ENCODE data around the gene ANKS1A. TPM values are rescaled to one million over a fixed set of nuclear protein-coding genes. Genes with fewer than 3 reads are reported as not detected.

ANKS1A gene
- total and polyA plus RNA-seq, 2 experiments from 2014 or later = 3.2 to 4.4 TPM

- no peak overlapping the region for H3K27ac ChIP-seq
- H4K20me1 ChIP-seq (ENCODE audit: insufficient read depth) = no peaks in the 10 kb centered on the region
- no peaks in the 10 kb centered on the region for H3K9me2 ChIP-seq (ENCODE audit: insufficient read depth)
- no peaks in the 10 kb centered on the region for H3K36me3 ChIP-seq (ENCODE audit: low read depth)
- in situ Hi-C loops (cut with MboI) = loop anchor here (10.0 kb wide), 1 partner anchor 64 kb away; no protein-coding TSS in a partner anchor
- peaks cover 4% of the 10 kb centered on the region; the same call in 1 of the 2 replicates for H3F3A ChIP-seq (ENCODE audit: insufficient read depth)
- H2AFZ ChIP-seq = peak overlapping the region; percentile 34
- TF ChIP-seq EZH2phosphoT487 (IDR thresholded peaks at IDR 0.05; ENCODE audit: insufficient read depth, low read depth) = no peak
- no peak for TF ChIP-seq EZH2 (IDR thresholded peaks at IDR 0.05; ENCODE audit: insufficient read depth, poor library complexity, severe bottlenecking)
- no peak for DNase-seq
- no peak overlapping the region for H3K4me3 ChIP-seq
- no peaks in the 10 kb centered on the region for H3K27me3 ChIP-seq (replicated peaks; ENCODE audit: insufficient read depth)
- no peak overlapping the region for H3K9ac ChIP-seq
- H3K9me3 ChIP-seq (ENCODE audit: low read depth) = no peaks in the 10 kb centered on the region
- no peak overlapping the region for H3K4me2 ChIP-seq (ENCODE audit: unreplicated experiment)
- no peaks in the 10 kb centered on the region for H3K79me2 ChIP-seq (ENCODE audit: insufficient read depth)
- H3K4me1 ChIP-seq (ENCODE audit: insufficient read depth) = peaks cover 10% of the 10 kb centered on the region
- 40 to 63% methylated on average over 6 to 15 of the region's 15 CpGs for WGBS, 2 experiments (ENCODE audit: low coverage in 1 of 2, low lambda C conversion rate in 2 of 2, missing lambda C conversion rate in 2 of 2)
Observed at GRCh38 chr6:35140639-35141006, 251.6 kb downstream of the ANKS1A start.

Small RNA genes within 50 kb of the gene (small RNA-seq; reads per million reads assigned to genes)
- gene AL138721.1 (ENCODE audit: low read depth, low replicate concordance) = not detected

Other genes starting within 250 kb of the ANKS1A start
- gene ILRUN, start 192.5 kb upstream of the ANKS1A start, total RNA-seq (2014; rRNA removed; shearing (Covaris generic)) = 32.6 and 41.4 TPM in 2 replicates
- 8.4 and 8.5 TPM in 2 replicates for gene ILRUN, start 192.5 kb upstream of the ANKS1A start, polyA plus RNA-seq (2016; fragmentation: Nextera tagmentation; extraction: Ambion mirVana)
- gene SNRPC, start 131.8 kb upstream of the ANKS1A start, total RNA-seq (2014; rRNA removed; shearing (Covaris generic)) = 61.4 and 98.9 TPM in 2 replicates
- gene SNRPC, start 131.8 kb upstream of the ANKS1A start, polyA plus RNA-seq (2016; fragmentation: Nextera tagmentation; extraction: Ambion mirVana) = 204 and 207 TPM in 2 replicates
- 4.9 TPM in 2 replicates for gene BLTP3A, start 97.2 kb upstream of the ANKS1A start, total RNA-seq (2014; rRNA removed; shearing (Covaris generic))
- gene BLTP3A, start 97.2 kb upstream of the ANKS1A start, polyA plus RNA-seq (2016; fragmentation: Nextera tagmentation; extraction: Ambion mirVana) = 3.1 and 3.2 TPM in 2 replicates
- gene TAF11, start 1.2 kb upstream of the ANKS1A start, total RNA-seq (2014; rRNA removed; shearing (Covaris generic)) = 18.2 and 27.1 TPM in 2 replicates
- gene TAF11, start 1.2 kb upstream of the ANKS1A start, polyA plus RNA-seq (2016; fragmentation: Nextera tagmentation; extraction: Ambion mirVana) = 23.0 and 24.8 TPM in 2 replicates